Osteoblast (primary cell): ENCODE results near the gene RAD51B. TPM values are rescaled to one million over a fixed set of nuclear protein-coding genes. Genes with fewer than 3 reads are reported as not detected.

Experiments used
- DNase-seq: peaks from one replicate; pipeline ENCODE4 v3.0.0; 2011; ENCODE audit warnings: low spot score, mixed read lengths; ENCODE audit not compliant: insufficient read length; ENCODE audit errors: missing footprints
- H2AFZ ChIP-seq: 2 replicates; pipeline ENCODE4 v1.6.0; 2011; ENCODE audit warnings: mild to moderate bottlenecking, low read length
- H3K27ac ChIP-seq: 2 replicates; pipeline ENCODE4 v1.5.1; 2011; ENCODE audit warnings: mild to moderate bottlenecking, low read depth, low read length, moderate library complexity
- H3K27me3 ChIP-seq: 2 replicates; pipeline ENCODE4 v1.6.0; 2012; ENCODE audit warnings: mild to moderate bottlenecking, control low read depth, inconsistent platforms, low read length, moderate library complexity; ENCODE audit not compliant: insufficient read depth
- H3K36me3 ChIP-seq: 2 replicates; pipeline ENCODE4 v1.5.1; 2011; ENCODE audit warnings: mild to moderate bottlenecking, low read length, control low read depth, moderate library complexity; ENCODE audit not compliant: insufficient read depth
- H3K4me1 ChIP-seq: 2 replicates; pipeline ENCODE4 v1.5.1; 2011; ENCODE audit warnings: mild to moderate bottlenecking, low read length, control low read depth, moderate library complexity; ENCODE audit not compliant: insufficient read depth
- H3K4me2 ChIP-seq: 2 replicates; pipeline ENCODE4 v1.6.0; 2011; ENCODE audit warnings: mild to moderate bottlenecking, low read length; ENCODE audit not compliant: insufficient read depth
- H3K4me3 ChIP-seq: fragments of 200-600 bp; sonication (generic); 3 replicates; pipeline ENCODE4 v1.5.1; 2012; ENCODE audit warnings: mild to moderate bottlenecking, low read length, inconsistent platforms; ENCODE audit not compliant: insufficient read depth
- H3K79me2 ChIP-seq: 2 replicates; pipeline ENCODE4 v1.6.0; 2012; ENCODE audit warnings: mild to moderate bottlenecking, low read length, control low read depth, inconsistent platforms; ENCODE audit not compliant: insufficient read depth
- H3K9me3 ChIP-seq: 2 replicates; pipeline ENCODE4 v1.5.1; 2011; ENCODE audit warnings: low read depth, low read length, control low read depth
- H4K20me1 ChIP-seq: 2 replicates; pipeline ENCODE4 v1.6.0; 2012; ENCODE audit warnings: mild to moderate bottlenecking, low read length, control low read depth; ENCODE audit not compliant: insufficient read depth
- total RNA-seq: library from RNA; depleted of rRNA; stranded (reverse); fragments of >200 nt; gene quantifications from 2 replicates; pipeline ENCODE4 v1.2.3, GENCODE V29; 2012
- TF ChIP-seq, protein P1 (sequence below): IDR thresholded peaks from 2 replicates; pipeline ENCODE4 v1.5.1; 2011; ENCODE audit warnings: mild to moderate bottlenecking, low read depth, low read length, moderate library complexity; ENCODE audit errors: extremely low read depth

Gene RAD51B
- total RNA-seq, 1 donor, result 13.8 TPM

DNA sequence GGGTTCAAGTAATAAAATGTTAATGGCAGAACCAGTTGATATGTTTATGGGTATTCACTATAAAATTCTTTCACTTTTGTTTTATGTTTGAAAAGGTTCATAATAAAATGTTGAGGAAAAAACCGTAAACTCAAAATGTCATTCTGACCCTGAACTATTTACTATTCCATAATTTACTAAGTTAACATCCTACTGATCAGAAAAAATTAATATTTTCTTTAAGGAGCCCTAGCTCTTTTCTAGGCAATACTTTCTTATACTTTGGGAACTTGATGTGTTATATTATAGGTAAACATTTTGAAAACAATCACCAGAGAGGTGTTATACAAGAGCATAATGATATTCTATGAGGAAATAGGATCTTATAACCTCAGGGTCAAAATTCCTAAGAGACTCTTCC is 638.7 kb downstream of the RAD51B start:
- H3K4me1 ChIP-seq, result peaks cover 13% of the 10 kb centered on the region
- H4K20me1 ChIP-seq, result no peaks in the 10 kb centered on the region
- no peaks in the 10 kb centered on the region for H3K36me3 ChIP-seq
- no peak for DNase-seq
- H3K27me3 ChIP-seq, result no peaks in the 10 kb centered on the region
- no peak overlapping the region for H3K27ac ChIP-seq
- no peak overlapping the region for H2AFZ ChIP-seq
- TF ChIP-seq, protein P1, sequence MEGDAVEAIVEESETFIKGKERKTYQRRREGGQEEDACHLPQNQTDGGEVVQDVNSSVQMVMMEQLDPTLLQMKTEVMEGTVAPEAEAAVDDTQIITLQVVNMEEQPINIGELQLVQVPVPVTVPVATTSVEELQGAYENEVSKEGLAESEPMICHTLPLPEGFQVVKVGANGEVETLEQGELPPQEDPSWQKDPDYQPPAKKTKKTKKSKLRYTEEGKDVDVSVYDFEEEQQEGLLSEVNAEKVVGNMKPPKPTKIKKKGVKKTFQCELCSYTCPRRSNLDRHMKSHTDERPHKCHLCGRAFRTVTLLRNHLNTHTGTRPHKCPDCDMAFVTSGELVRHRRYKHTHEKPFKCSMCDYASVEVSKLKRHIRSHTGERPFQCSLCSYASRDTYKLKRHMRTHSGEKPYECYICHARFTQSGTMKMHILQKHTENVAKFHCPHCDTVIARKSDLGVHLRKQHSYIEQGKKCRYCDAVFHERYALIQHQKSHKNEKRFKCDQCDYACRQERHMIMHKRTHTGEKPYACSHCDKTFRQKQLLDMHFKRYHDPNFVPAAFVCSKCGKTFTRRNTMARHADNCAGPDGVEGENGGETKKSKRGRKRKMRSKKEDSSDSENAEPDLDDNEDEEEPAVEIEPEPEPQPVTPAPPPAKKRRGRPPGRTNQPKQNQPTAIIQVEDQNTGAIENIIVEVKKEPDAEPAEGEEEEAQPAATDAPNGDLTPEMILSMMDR, result no peak
- peaks cover 2% of the 10 kb centered on the region for H3K9me3 ChIP-seq
- H3K79me2 ChIP-seq, result no peaks in the 10 kb centered on the region
- no peak overlapping the region for H3K4me2 ChIP-seq
- H3K4me3 ChIP-seq, result no peak overlapping the region

GRCh38 chr14:68458840-68459469 is 639.4 kb downstream of the RAD51B start:
- Histone ChIP-seq H3K27ac (peak overlapping the region; percentile 65), H2AFZ (peak overlapping the region; percentile 56), H3K9me3 (peaks cover 2% of the 10 kb centered on the region), H3K36me3 (no peaks in the 10 kb centered on the region), H3K27me3 (no peaks in the 10 kb centered on the region), H4K20me1 (no peaks in the 10 kb centered on the region), H3K4me3 (no peak overlapping the region), H3K79me2 (no peaks in the 10 kb centered on the region), H3K4me2 (peak overlapping the region; percentile 11), H3K4me1 (peaks cover 13% of the 10 kb centered on the region)
- peak; percentile 47 for DNase-seq
- TF ChIP-seq, protein P1, result no peak

DNA sequence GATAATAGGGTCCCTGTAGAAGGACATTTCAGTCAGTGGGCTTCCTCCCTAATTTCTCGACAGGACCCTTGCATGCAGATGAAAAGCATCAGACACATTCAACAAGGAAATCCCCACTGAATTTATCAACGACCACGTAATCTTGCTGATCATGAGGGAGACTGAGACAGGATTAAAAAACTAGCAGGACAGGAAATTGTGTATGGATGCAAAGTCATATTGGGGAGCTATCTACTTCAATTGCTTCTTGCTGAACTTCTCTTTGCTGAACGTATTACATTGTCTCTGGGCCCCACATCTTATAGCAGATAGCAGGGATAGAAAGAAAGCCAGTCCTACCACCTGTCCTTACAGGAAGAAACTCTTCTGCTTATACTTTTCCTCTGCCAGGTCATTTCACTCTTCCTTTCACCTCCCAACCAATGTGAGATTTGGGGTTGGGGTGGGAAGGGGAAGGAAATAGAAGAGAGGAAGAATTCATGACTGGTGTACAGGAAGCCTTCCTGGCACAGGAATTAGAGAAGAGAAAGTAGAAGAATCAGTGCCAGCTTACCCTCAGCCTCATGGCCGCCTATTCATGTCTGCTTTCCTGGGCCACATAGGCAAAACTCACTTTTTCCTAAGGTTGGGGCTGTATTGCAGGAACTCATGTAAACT is 640.0 kb downstream of the RAD51B start:
- H3K79me2 ChIP-seq, result no peaks in the 10 kb centered on the region
- DNase-seq, result no peak
- TF ChIP-seq, protein P1, result no peak
- no peaks in the 10 kb centered on the region for H3K36me3 ChIP-seq
- no peak overlapping the region for H3K4me3 ChIP-seq
- no peaks in the 10 kb centered on the region for H4K20me1 ChIP-seq
- no peaks in the 10 kb centered on the region for H3K27me3 ChIP-seq
- H2AFZ ChIP-seq, result no peak overlapping the region
- H3K4me1 ChIP-seq, result peaks cover 17% of the 10 kb centered on the region
- peak overlapping the region; percentile 65 for H3K27ac ChIP-seq
- H3K4me2 ChIP-seq, result peak overlapping the region; percentile 11
- H3K9me3 ChIP-seq, result peaks cover 2% of the 10 kb centered on the region

DNA sequence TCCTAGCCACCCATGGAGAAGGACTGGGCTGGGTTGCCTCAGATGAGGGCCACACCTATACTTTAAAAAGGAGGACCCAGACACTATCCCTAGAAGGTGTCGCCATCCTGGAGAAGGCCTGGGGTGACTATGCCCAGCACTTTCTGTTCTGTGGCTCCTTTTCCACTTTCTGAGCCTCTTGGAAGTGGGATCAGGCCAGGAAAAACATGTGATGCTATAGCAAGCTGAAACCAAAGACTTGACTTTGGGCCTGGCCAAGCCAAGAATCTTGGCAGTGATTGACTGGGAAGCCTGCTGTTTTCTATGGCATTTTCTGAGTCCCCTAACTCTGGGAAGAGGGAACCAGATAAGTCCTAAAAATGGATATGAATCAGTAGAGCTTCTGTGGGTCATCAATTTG is 641.0 kb downstream of the RAD51B start:
- Histone ChIP-seq H3K27me3 (no peaks in the 10 kb centered on the region), H3K4me2 (no peak overlapping the region), H4K20me1 (no peaks in the 10 kb centered on the region), H3K4me1 (peaks cover 27% of the 10 kb centered on the region), H3K79me2 (no peaks in the 10 kb centered on the region), H3K27ac (no peak overlapping the region), H3K9me3 (no peaks in the 10 kb centered on the region), H3K36me3 (no peaks in the 10 kb centered on the region), H2AFZ (no peak overlapping the region), H3K4me3 (no peak overlapping the region)
- DNase-seq, result no peak
- TF ChIP-seq, protein P1, result no peak
